AG04450 (cell line): ENCODE data around the gene PLCD3. TPM values are rescaled to one million over a fixed set of nuclear protein-coding genes. Genes with fewer than 3 reads are reported as not detected.

Experiments
- CTCF ChIA-PET: fragments of 300-600, 350-600 bp; formaldehyde crosslinking; extraction: SDS; loops from one replicate; lab custom pipeline; 2022; ENCODE audit warnings: antibody characterized with exemption, inconsistent platforms; lab: Charles Lee
- POLR2A ChIA-PET: fragments of 350-600 bp; formaldehyde crosslinking; extraction: SDS; loops from one replicate; lab custom pipeline; 2021; ENCODE audit warnings: antibody characterized with exemption, inconsistent platforms; lab: Yijun Ruan, JAX
- DNase-seq: peaks from one replicate; pipeline ENCODE4 v3.0.0-alpha.2; 2011; ENCODE audit warnings: low read depth, low spot score
- H3K27ac ChIP-seq: one replicate; pipeline ENCODE4 v1.5.1; 2012; ENCODE audit warnings: low read depth, low read length, control low read depth
- H3K27me3 ChIP-seq: one replicate; pipeline ENCODE4 v1.6.0; 2012; ENCODE audit warnings: low read length; ENCODE audit not compliant: control insufficient read depth, insufficient read depth
- H3K4me3 ChIP-seq: 2 replicates; pipeline ENCODE4 v1.5.1; 2011; ENCODE audit warnings: mild to moderate bottlenecking, low read depth, low read length, control low read depth
- H3K9me3 ChIP-seq: 2 replicates; pipeline ENCODE4 v1.5.1; 2012; ENCODE audit warnings: low read length; ENCODE audit not compliant: control insufficient read depth, insufficient read depth
- CTCF ChIP-seq: IDR thresholded peaks from 2 replicates; pipeline ENCODE4 v1.5.1; 2011; ENCODE audit warnings: low read depth, low read length, control low read depth, inconsistent platforms
- polyA plus RNA-seq: library from polyadenylated mRNA; depleted of rRNA; stranded (reverse); fragments of >200 nt; gene quantifications from 2 replicates; pipeline ENCODE4 v1.2.3, GENCODE V29; 2011

The PLCD3 gene
- polyA plus RNA-seq, 1 experiment = 28.2 TPM

GRCh38 chr17:45123930-45124796, 8.2 kb downstream of the PLCD3 start:
- H3K27ac ChIP-seq = peak overlapping the region; percentile 83
- no peak overlapping the region for H3K4me3 ChIP-seq
- peak; percentile 71 for DNase-seq
- CTCF ChIA-PET = interaction anchor here (0.8 to 3.3 kb wide), 5 partner anchors 9 to 73 kb away, joined by 3 to 28 read pairs (median 11); partner anchors contain the start of genes ACBD4 and PLCD3
- POLR2A ChIA-PET = interaction anchor here (0.6 to 0.9 kb wide), 2 partner anchors 18 to 33 kb away, joined by 4 to 13 read pairs; no protein-coding TSS in a partner anchor
- TF ChIP-seq CTCF = no peak
- H3K27me3 ChIP-seq = no peaks in the 10 kb centered on the region
- H3K9me3 ChIP-seq = no peaks in the 10 kb centered on the region; the same call in 1 of the 2 replicates

GRCh38 chr17:45123076-45123770, 9.1 kb downstream of the PLCD3 start:
- Histone ChIP-seq H3K4me3 (no peak overlapping the region), H3K27me3 (no peaks in the 10 kb centered on the region), H3K9me3 (no peaks in the 10 kb centered on the region; the same call in 1 of the 2 replicates), H3K27ac (peak overlapping the region; percentile 39)
- ChIA-PET CTCF (interaction anchor here (0.8 to 1.4 kb wide), 3 partner anchors 10 to 24 kb away, joined by 4 to 19 read pairs (median 11); partner anchors contain the start of genes ACBD4 and PLCD3), POLR2A (interaction anchor here (0.9 kb wide), 1 partner anchor 17 kb away, joined by 13 read pairs; no protein-coding TSS in a partner anchor)
- no peak for DNase-seq
- TF ChIP-seq CTCF = no peak

- no peaks in the 10 kb centered on the region; the same call in 1 of the 2 replicates for H3K9me3 ChIP-seq
- H3K27ac ChIP-seq = no peak overlapping the region
- H3K27me3 ChIP-seq = no peaks in the 10 kb centered on the region
- ChIA-PET CTCF (interaction anchor here (0.6 to 1.1 kb wide), 3 partner anchors 13 to 27 kb away, joined by 3 to 4 read pairs (median 3); partner anchors contain the start of gene ACBD4), POLR2A (no interaction called here)
- DNase-seq = no peak
- no peak for TF ChIP-seq CTCF
- H3K4me3 ChIP-seq = no peak overlapping the region
Observed at GRCh38 chr17:45121055-45121454, 11.3 kb downstream of the PLCD3 start.

- no peaks in the 10 kb centered on the region; the same call in 1 of the 2 replicates for H3K9me3 ChIP-seq
- ChIA-PET POLR2A (interaction anchor here (0.6 to 0.8 kb wide), 2 partner anchors 9 to 28 kb away, joined by 3 to 9 read pairs; partner anchors contain the start of gene HEXIM1), CTCF (interaction anchor here (1.1 to 6.3 kb wide), 2 partner anchors 15 to 27 kb away, joined by 3 to 52 read pairs; partner anchors contain the start of gene ACBD4)
- no peak overlapping the region for H3K4me3 ChIP-seq
- H3K27ac ChIP-seq = no peak overlapping the region
- no peak for TF ChIP-seq CTCF
- no peaks in the 10 kb centered on the region for H3K27me3 ChIP-seq
- DNase-seq = no peak
Observed at GRCh38 chr17:45120558-45120957, 11.8 kb downstream of the PLCD3 start.
